Measurements from ENCODE around the gene LAMTOR2. TPM values are rescaled to one million over a fixed set of nuclear protein-coding genes. Genes with fewer than 3 reads are reported as not detected.

LAMTOR2 gene
- total RNA-seq, 2 experiments from 2014 or later, result 26.1 to 50.3 TPM

GRCh38 chr1:156052862-156053767 is 1.5 kb upstream of the LAMTOR2 start:
- ChIA-PET POLR2A (interaction anchor here (0.6 to 1.0 kb wide), 2 partner anchors 64 to 74 kb away, joined by 3 read pairs; no protein-coding TSS in a partner anchor), CTCF (interaction anchor here (1.0 to 2.6 kb wide), 4 partner anchors 14 to 115 kb away, joined by 3 to 12 read pairs (median 4); partner anchors contain the start of gene SSR2)
- ATAC-seq (peak; percentile 40), DNase-seq (peak; percentile 82)
- peak overlapping the region; percentile 85 for H3K4me3 Mint-ChIP-seq
- H3K36me3 Mint-ChIP-seq (ENCODE audit: low read depth), result peaks cover 19% of the 10 kb centered on the region
- H3K27ac Mint-ChIP-seq, result peak overlapping the region; percentile 82
- intact Hi-C loops (cut with DNase I, micrococcal nuclease), result loop anchor here in 1 of 2 experiments (1.0 to 5.0 kb wide), 12 partner anchors 32 to 791 kb away; partner anchors contain the start of genes ARHGEF2, ASH1L, CCT3 and DAP3
- H3K9me3 Mint-ChIP-seq (ENCODE audit: low read depth), result no peaks in the 10 kb centered on the region
- peaks cover 18% of the 10 kb centered on the region for H3K4me1 Mint-ChIP-seq
- H3K27me3 Mint-ChIP-seq, result no peaks in the 10 kb centered on the region

GRCh38 chr1:156053768-156054499 is 648 bp upstream of the LAMTOR2 start, which contains the start of gene UBQLN4:
Gene UBQLN4 (minus strand): TSS chr1:156053798. CDS start chr1:156053701, 97 bp downstream.
- ChIA-PET POLR2A (no interaction called here), CTCF (interaction anchor here (0.6 to 2.6 kb wide), 8 partner anchors 11 to 335 kb away, joined by 3 to 12 read pairs (median 3); partner anchors contain the start of genes SMG5 and SSR2)
- H3K36me3 Mint-ChIP-seq (ENCODE audit: low read depth), result peaks cover 18% of the 10 kb centered on the region
- no peaks in the 10 kb centered on the region for H3K9me3 Mint-ChIP-seq (ENCODE audit: low read depth)
- ATAC-seq (peak; percentile 57), DNase-seq (peak; percentile 93)
- intact Hi-C loops (cut with DNase I, micrococcal nuclease), result loop anchor here (1.0 to 5.0 kb wide), 15 partner anchors 33 to 792 kb away; partner anchors contain the start of genes ARHGEF2 (in 2 of the 2), KHDC4 (in 2 of the 2), SYT11 (in 2 of the 2) and ASH1L (in 1 of the 2)
- H3K4me3 Mint-ChIP-seq, result peak within 1 kb of the TSS; percentile 92
- peak within 1 kb of the TSS; percentile 88 for H3K27ac Mint-ChIP-seq
- peaks cover 18% of the 10 kb centered on the region for H3K4me1 Mint-ChIP-seq
- H3K27me3 Mint-ChIP-seq, result no peaks in the 10 kb centered on the region

- Mint-ChIP-seq H3K4me1 (peaks cover 18% of the 10 kb centered on the region), H3K36me3 (ENCODE audit: low read depth) (peaks cover 11% of the 10 kb centered on the region), H3K9me3 (ENCODE audit: low read depth) (no peaks in the 10 kb centered on the region), H3K27me3 (no peaks in the 10 kb centered on the region), H3K27ac (peak overlapping the region; percentile 88), H3K4me3 (peak overlapping the region; percentile 92)
- ChIA-PET POLR2A (no interaction called here), CTCF (no interaction called here)
- DNase-seq, result no peak
- intact Hi-C loops (cut with DNase I, micrococcal nuclease), result loop anchor here (1.0 to 2.0 kb wide), 2 partner anchors 27 to 77 kb away; partner anchors contain the start of genes ARHGEF2 (in 1 of the 2) and MEX3A (in 1 of the 2)
- ATAC-seq, result no peak
These were observed 883 bp downstream of the LAMTOR2 start for GRCh38 chr1:156055281-156056048.

- DNase-seq (no peak), ATAC-seq (no peak)
- H3K4me1 Mint-ChIP-seq, result peaks cover 18% of the 10 kb centered on the region
- POLR2A ChIA-PET, result interaction anchor here (0.6 kb wide), 1 partner anchor 98 kb away, joined by 9 read pairs; no protein-coding TSS in a partner anchor
- CTCF ChIA-PET, result interaction anchor here (1.0 to 1.7 kb wide), 2 partner anchors 10 to 263 kb away, joined by 5 to 6 read pairs; no protein-coding TSS in a partner anchor
- H3K9me3 Mint-ChIP-seq (ENCODE audit: low read depth), result no peaks in the 10 kb centered on the region
- no peaks in the 10 kb centered on the region for H3K27me3 Mint-ChIP-seq
- H3K36me3 Mint-ChIP-seq (ENCODE audit: low read depth), result peaks cover 11% of the 10 kb centered on the region
- no peak overlapping the region for H3K27ac Mint-ChIP-seq
- intact Hi-C loops (cut with DNase I, micrococcal nuclease), result no loop called here
- no peak overlapping the region for H3K4me3 Mint-ChIP-seq
These were observed 1.8 kb downstream of the LAMTOR2 start for GRCh38 chr1:156056326-156056849.

- no peak for DNase-seq
- ChIA-PET POLR2A (interaction anchor here (0.5 kb wide), 1 partner anchor 90 kb away, joined by 3 read pairs; no protein-coding TSS in a partner anchor), CTCF (no interaction called here)
- Mint-ChIP-seq H3K4me3 (no peak within 1 kb of the TSS), H3K9me3 (ENCODE audit: low read depth) (no peaks in the 10 kb centered on the region), H3K4me1 (peaks cover 15% of the 10 kb centered on the region), H3K27ac (no peak within 1 kb of the TSS), H3K27me3 (no peaks in the 10 kb centered on the region), H3K36me3 (ENCODE audit: low read depth) (peaks cover 11% of the 10 kb centered on the region)
- intact Hi-C loops (cut with DNase I, micrococcal nuclease), result no loop called here
- ATAC-seq, result no peak
These were observed 6.5 kb downstream of the LAMTOR2 start, which contains the start of gene RAB25 for GRCh38 chr1:156060937-156061636. Gene RAB25 (plus strand): TSS chr1:156061160. CDS start chr1:156061401, 241 bp downstream.

- no peak overlapping the region for H3K4me3 Mint-ChIP-seq
- intact Hi-C loops (cut with DNase I, micrococcal nuclease), result no loop called here
- H3K27ac Mint-ChIP-seq, result no peak overlapping the region
- no peaks in the 10 kb centered on the region for H3K9me3 Mint-ChIP-seq (ENCODE audit: low read depth)
- peaks cover 14% of the 10 kb centered on the region for H3K4me1 Mint-ChIP-seq
- ChIA-PET POLR2A (no interaction called here), CTCF (interaction anchor here (0.6 kb wide), 1 partner anchor 106 kb away, joined by 3 read pairs; no protein-coding TSS in a partner anchor)
- DNase-seq (no peak), ATAC-seq (no peak)
- peaks cover 5% of the 10 kb centered on the region for H3K36me3 Mint-ChIP-seq (ENCODE audit: low read depth)
- no peaks in the 10 kb centered on the region for H3K27me3 Mint-ChIP-seq
These were observed 7.6 kb downstream of the LAMTOR2 start for GRCh38 chr1:156062189-156062588.

- Mint-ChIP-seq H3K4me1 (peaks cover 14% of the 10 kb centered on the region), H3K27ac (no peak overlapping the region), H3K9me3 (ENCODE audit: low read depth) (no peaks in the 10 kb centered on the region), H3K36me3 (ENCODE audit: low read depth) (no peaks in the 10 kb centered on the region), H3K27me3 (no peaks in the 10 kb centered on the region), H3K4me3 (no peak overlapping the region)
- DNase-seq (no peak), ATAC-seq (no peak)
- intact Hi-C loops (cut with DNase I, micrococcal nuclease), result no loop called here
- ChIA-PET POLR2A (interaction anchor here (0.6 kb wide), 1 partner anchor 382 kb away, joined by 7 read pairs; no protein-coding TSS in a partner anchor), CTCF (no interaction called here)
These were observed 9.4 kb downstream of the LAMTOR2 start for GRCh38 chr1:156063997-156064285.

- DNase-seq (peak; percentile 30), ATAC-seq (peak; percentile 80)
- intact Hi-C loops (cut with DNase I, micrococcal nuclease), result loop anchor here in 1 of 2 experiments (1.0 kb wide), 1 partner anchor 38 kb away; no protein-coding TSS in a partner anchor
- Mint-ChIP-seq H3K27me3 (no peaks in the 10 kb centered on the region), H3K9me3 (ENCODE audit: low read depth) (no peaks in the 10 kb centered on the region), H3K27ac (no peak overlapping the region), H3K4me3 (no peak overlapping the region), H3K4me1 (peaks cover 14% of the 10 kb centered on the region), H3K36me3 (ENCODE audit: low read depth) (no peaks in the 10 kb centered on the region)
- POLR2A ChIA-PET, result interaction anchor here (0.5 kb wide), 1 partner anchor 133 kb away, joined by 5 read pairs; no protein-coding TSS in a partner anchor
- CTCF ChIA-PET, result interaction anchor here (0.6 to 2.8 kb wide), 8 partner anchors 10 to 160 kb away, joined by 3 to 16 read pairs (median 3); partner anchors contain the start of gene LAMTOR2
These were observed 10.0 kb downstream of the LAMTOR2 start for GRCh38 chr1:156064615-156065014.

GRCh38 chr1:156065212-156065611 is 10.6 kb downstream of the LAMTOR2 start:
- intact Hi-C loops (cut with DNase I, micrococcal nuclease), result loop anchor here in 1 of 2 experiments (1.0 kb wide), 1 partner anchor 39 kb away; no protein-coding TSS in a partner anchor
- Mint-ChIP-seq H3K27ac (no peak overlapping the region), H3K27me3 (no peaks in the 10 kb centered on the region), H3K4me3 (no peak overlapping the region), H3K36me3 (ENCODE audit: low read depth) (no peaks in the 10 kb centered on the region), H3K9me3 (ENCODE audit: low read depth) (no peaks in the 10 kb centered on the region), H3K4me1 (peaks cover 14% of the 10 kb centered on the region)
- DNase-seq, result peak; percentile 21
- ChIA-PET CTCF (interaction anchor here (0.5 to 2.8 kb wide), 11 partner anchors 11 to 160 kb away, joined by 3 to 19 read pairs (median 3); partner anchors contain the start of genes LAMTOR2 and PMF1), POLR2A (interaction anchor here (0.5 kb wide), 1 partner anchor 134 kb away, joined by 5 read pairs; no protein-coding TSS in a partner anchor)
- peak; percentile 29 for ATAC-seq

Data from activated CD4-positive, alpha-beta T cell treated with anti-CD3 and anti-CD28 coated beads for 36 hours (primary cell).